ENCODE measurements around the gene TTLL12.

GRCh38 chr22:43198936-43199335 lies 12.0 kb upstream of the TTLL12 start:
- TF ChIP-seq CTCF (IDR thresholded peaks at IDR 0.05; ENCODE audit: insufficient read depth, low read length, poor library complexity, severe bottlenecking) (no peak), EZH2phosphoT487 (conservative IDR thresholded peaks at IDR 0.05; ENCODE audit: low read length) (no peak)

All from SU-DHL-6 (cell line).